Gastrocnemius medialis (tissue), 4 donors: ENCODE measurements around the gene NRM.

Experiments
- CTCF ChIP-seq, 5 experiments: fragments of 450-650 bp in 3 of 5; fragments of 200-600 bp in 2 of 5; sonication (generic) in 2 of 5; IDR thresholded peaks in 4 of 5; conservative IDR thresholded peaks in 1 of 5; 1 replicate in 4 of 5; 2 replicates in 1 of 5; pipeline ENCODE4 v1.5.1; 2016 to 2019; ENCODE audit warnings: antibody characterized with exemption in 5 of 5, mild to moderate bottlenecking in 3 of 5, moderate library complexity in 3 of 5
- POLR2A ChIP-seq, 2 donors: fragments of 450-650 bp; IDR thresholded peaks; one replicate each; pipeline ENCODE4 v1.6.1; 2017; ENCODE audit warnings: antibody characterized with exemption in 2 of 2, mild to moderate bottlenecking in 2 of 2, moderate library complexity in 2 of 2

GRCh38 chr6:30689985-30690384, 799 bp downstream of the NRM start:
- TF ChIP-seq POLR2A (IDR thresholded peaks at IDR 0.05) (no peak), CTCF (IDR thresholded peaks at IDR 0.05 in 4 of 5, conservative IDR thresholded peaks at IDR 0.05 in 1 of 5) (no peak)
